ENCODE results near the gene PDIA4. TPM values are rescaled to one million over a fixed set of nuclear protein-coding genes. Genes with fewer than 3 reads are reported as not detected.

PDIA4 gene
- total and polyA plus RNA-seq, 2 donors (not counting 1 experiment from before 2014, with no cell fraction given): 210 to 266 TPM

DNA sequence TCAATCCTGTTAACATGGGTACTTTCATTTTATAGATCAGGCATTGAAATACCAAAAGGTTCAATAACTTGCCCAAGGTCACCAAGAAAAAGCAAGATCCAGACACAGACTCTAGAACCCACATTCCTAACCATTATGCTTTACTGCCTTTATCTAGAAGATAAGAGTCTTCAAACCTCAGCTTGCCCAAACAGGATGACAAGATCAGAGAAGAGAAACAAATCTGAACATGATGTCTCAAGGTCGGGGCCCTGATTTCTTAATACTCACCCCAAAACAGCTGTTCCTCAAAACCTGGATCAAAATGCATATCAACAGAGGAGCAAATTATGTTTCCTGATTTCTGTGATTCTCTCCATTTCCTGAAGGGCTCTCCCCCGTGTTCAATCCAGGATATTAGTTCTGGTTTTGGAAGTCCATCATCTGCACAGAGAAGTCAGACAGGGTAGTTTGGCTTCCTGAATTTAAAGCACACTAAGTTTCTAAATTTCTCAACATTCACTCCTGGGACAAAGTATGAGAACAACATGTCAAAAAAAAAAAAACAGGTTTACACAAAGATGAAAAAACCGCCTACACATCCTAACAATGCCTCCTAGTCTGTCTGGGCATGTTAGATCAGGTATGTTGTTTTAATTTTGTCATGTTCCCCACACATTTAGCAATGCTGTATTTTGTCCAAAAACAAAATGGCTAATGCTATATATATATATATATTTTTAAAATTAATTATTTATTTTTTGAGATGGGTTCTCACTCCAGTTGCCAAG is 46.0 kb upstream of the PDIA4 start:
- Histone ChIP-seq H2AFZ (ENCODE audit: low read length) (no peak overlapping the region), H3K9ac (ENCODE audit: insufficient read depth, low read length) (no peak overlapping the region), H3K4me3 (replicated peaks in 1 of 4; ENCODE audit: control extremely low read depth in 1 of 4, insufficient read depth in 1 of 4, low read depth in 3 of 4, low read length in 4 of 4) (no peak overlapping the region), H3K9me3 (ENCODE audit: control insufficient read depth, insufficient read depth, low read depth, low read length) (no peaks in the 10 kb centered on the region), H3K4me2 (ENCODE audit: extremely low read depth, insufficient read depth, low read length) (no peak overlapping the region), H3K36me3 (ENCODE audit: control insufficient read depth, insufficient read depth, low read length) (peaks cover 10% of the 10 kb centered on the region), H3K79me2 (ENCODE audit: control insufficient read depth, insufficient read depth, low read length) (no peaks in the 10 kb centered on the region), H3K27ac (ENCODE audit: insufficient read depth, low read length) (no peak overlapping the region), H3K4me1 (ENCODE audit: control insufficient read depth, extremely low read depth, insufficient read depth, low read length) (no peaks in the 10 kb centered on the region), H4K20me1 (ENCODE audit: control insufficient read depth, extremely low read depth, insufficient read depth, low read length) (no peaks in the 10 kb centered on the region), H3K27me3 (ENCODE audit: control insufficient read depth, insufficient read depth, low read length) (no peaks in the 10 kb centered on the region)
- no peak for TF ChIP-seq EZH2 (IDR thresholded peaks at IDR 0.05; ENCODE audit: low read length, missing control alignments)
- TF ChIP-seq, protein P1, sequence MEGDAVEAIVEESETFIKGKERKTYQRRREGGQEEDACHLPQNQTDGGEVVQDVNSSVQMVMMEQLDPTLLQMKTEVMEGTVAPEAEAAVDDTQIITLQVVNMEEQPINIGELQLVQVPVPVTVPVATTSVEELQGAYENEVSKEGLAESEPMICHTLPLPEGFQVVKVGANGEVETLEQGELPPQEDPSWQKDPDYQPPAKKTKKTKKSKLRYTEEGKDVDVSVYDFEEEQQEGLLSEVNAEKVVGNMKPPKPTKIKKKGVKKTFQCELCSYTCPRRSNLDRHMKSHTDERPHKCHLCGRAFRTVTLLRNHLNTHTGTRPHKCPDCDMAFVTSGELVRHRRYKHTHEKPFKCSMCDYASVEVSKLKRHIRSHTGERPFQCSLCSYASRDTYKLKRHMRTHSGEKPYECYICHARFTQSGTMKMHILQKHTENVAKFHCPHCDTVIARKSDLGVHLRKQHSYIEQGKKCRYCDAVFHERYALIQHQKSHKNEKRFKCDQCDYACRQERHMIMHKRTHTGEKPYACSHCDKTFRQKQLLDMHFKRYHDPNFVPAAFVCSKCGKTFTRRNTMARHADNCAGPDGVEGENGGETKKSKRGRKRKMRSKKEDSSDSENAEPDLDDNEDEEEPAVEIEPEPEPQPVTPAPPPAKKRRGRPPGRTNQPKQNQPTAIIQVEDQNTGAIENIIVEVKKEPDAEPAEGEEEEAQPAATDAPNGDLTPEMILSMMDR (conservative IDR thresholded peaks at IDR 0.05 in 1 of 2, IDR thresholded peaks at IDR 0.05 in 1 of 2; ENCODE audit: low read depth in 1 of 2, low read length in 2 of 2): no peak
- DNase-seq (ENCODE audit: low read depth in 2 of 2): no peak

DNA sequence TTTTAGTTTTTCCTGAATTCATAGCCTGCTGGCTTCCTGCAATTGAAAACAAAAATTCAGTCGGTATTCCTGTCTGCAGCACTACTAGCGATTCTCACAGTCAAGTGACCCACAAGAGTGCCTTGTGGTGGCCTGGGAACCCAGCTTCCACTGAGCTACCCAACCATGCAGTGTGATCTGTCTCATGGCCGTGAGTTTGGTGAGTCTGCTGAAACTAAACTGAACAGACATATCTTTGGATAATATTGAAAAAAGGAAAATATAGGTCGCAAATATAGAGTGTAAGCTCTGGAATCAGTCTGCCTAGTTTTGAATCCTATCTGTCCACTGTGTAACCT is 44.1 kb upstream of the PDIA4 start:
- H3K79me2 ChIP-seq (ENCODE audit: control insufficient read depth, insufficient read depth, low read length): no peaks in the 10 kb centered on the region
- H3K4me3 ChIP-seq (replicated peaks in 1 of 4; ENCODE audit: control extremely low read depth in 1 of 4, insufficient read depth in 1 of 4, low read depth in 3 of 4, low read length in 4 of 4): no peak overlapping the region
- H3K36me3 ChIP-seq (ENCODE audit: control insufficient read depth, insufficient read depth, low read length): peaks cover 10% of the 10 kb centered on the region
- no peak overlapping the region for H3K9ac ChIP-seq (ENCODE audit: insufficient read depth, low read length)
- DNase-seq (ENCODE audit: low read depth in 2 of 2): no peak
- TF ChIP-seq EZH2 (IDR thresholded peaks at IDR 0.05; ENCODE audit: low read length, missing control alignments): no peak
- TF ChIP-seq, protein P1 (conservative IDR thresholded peaks at IDR 0.05 in 1 of 2, IDR thresholded peaks at IDR 0.05 in 1 of 2; ENCODE audit: low read depth in 1 of 2, low read length in 2 of 2): no peak
- no peak overlapping the region for H3K27ac ChIP-seq (ENCODE audit: insufficient read depth, low read length)
- no peaks in the 10 kb centered on the region for H4K20me1 ChIP-seq (ENCODE audit: control insufficient read depth, extremely low read depth, insufficient read depth, low read length)
- no peak overlapping the region for H3K4me2 ChIP-seq (ENCODE audit: extremely low read depth, insufficient read depth, low read length)
- H2AFZ ChIP-seq (ENCODE audit: low read length): no peak overlapping the region
- no peaks in the 10 kb centered on the region for H3K27me3 ChIP-seq (ENCODE audit: control insufficient read depth, insufficient read depth, low read length)
- H3K4me1 ChIP-seq (ENCODE audit: control insufficient read depth, extremely low read depth, insufficient read depth, low read length): no peaks in the 10 kb centered on the region
- H3K9me3 ChIP-seq (ENCODE audit: control insufficient read depth, insufficient read depth, low read depth, low read length): no peaks in the 10 kb centered on the region

DNA sequence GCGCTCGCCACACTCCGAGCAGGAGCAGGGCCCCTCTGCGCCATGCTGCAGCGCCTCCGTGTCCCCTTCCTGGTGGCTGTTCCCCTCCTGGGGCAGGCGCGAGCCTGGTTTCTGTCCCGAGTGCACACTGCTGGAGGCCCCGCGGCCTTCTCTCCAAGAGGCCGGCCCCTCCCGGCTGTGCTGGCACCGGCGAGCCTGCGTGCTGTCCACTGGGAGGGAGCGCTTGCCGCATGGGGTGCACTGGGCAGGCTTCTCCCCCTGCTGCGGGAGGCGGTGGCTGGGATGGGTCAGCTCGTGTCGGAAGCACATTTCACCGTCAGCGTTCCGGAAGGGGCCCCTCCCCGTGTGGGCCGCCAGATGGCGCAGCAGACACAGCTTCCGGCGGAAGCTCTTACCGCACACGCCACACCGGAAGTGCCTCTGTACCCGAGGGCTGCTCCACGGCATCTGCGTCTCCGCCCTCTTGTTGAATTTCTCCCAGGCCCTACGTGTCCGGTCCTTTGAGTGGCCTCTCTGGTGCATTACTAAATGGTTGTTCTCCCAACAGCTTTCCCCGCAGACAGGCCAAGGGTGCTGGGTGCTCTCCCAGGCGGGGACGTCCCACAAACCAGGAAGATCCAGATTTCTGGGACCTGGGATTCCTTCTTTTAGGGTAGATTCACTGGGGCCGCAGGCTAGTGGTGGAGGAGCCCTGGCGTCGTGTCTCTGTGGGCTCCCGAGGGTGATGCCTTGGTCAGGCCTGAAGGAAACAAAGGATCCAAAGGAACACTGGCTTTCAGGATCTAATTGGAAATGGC is 43.5 kb upstream of the PDIA4 start:
- H3K4me3 ChIP-seq (replicated peaks in 1 of 4; ENCODE audit: control extremely low read depth in 1 of 4, insufficient read depth in 1 of 4, low read depth in 3 of 4, low read length in 4 of 4): no peak overlapping the region
- peak in 1 of 2 donors; percentile 4 for DNase-seq (ENCODE audit: low read depth in 2 of 2)
- TF ChIP-seq, protein P1 (conservative IDR thresholded peaks at IDR 0.05 in 1 of 2, IDR thresholded peaks at IDR 0.05 in 1 of 2; ENCODE audit: low read depth in 1 of 2, low read length in 2 of 2): no peak
- no peak for TF ChIP-seq EZH2 (IDR thresholded peaks at IDR 0.05; ENCODE audit: low read length, missing control alignments)
- no peaks in the 10 kb centered on the region for H3K9me3 ChIP-seq (ENCODE audit: control insufficient read depth, insufficient read depth, low read depth, low read length)
- H3K4me2 ChIP-seq (ENCODE audit: extremely low read depth, insufficient read depth, low read length): no peak overlapping the region
- no peak overlapping the region for H2AFZ ChIP-seq (ENCODE audit: low read length)
- no peaks in the 10 kb centered on the region for H4K20me1 ChIP-seq (ENCODE audit: control insufficient read depth, extremely low read depth, insufficient read depth, low read length)
- no peaks in the 10 kb centered on the region for H3K4me1 ChIP-seq (ENCODE audit: control insufficient read depth, extremely low read depth, insufficient read depth, low read length)
- no peaks in the 10 kb centered on the region for H3K79me2 ChIP-seq (ENCODE audit: control insufficient read depth, insufficient read depth, low read length)
- H3K27ac ChIP-seq (ENCODE audit: insufficient read depth, low read length): no peak overlapping the region
- no peak overlapping the region for H3K9ac ChIP-seq (ENCODE audit: insufficient read depth, low read length)
- H3K36me3 ChIP-seq (ENCODE audit: control insufficient read depth, insufficient read depth, low read length): peaks cover 10% of the 10 kb centered on the region
- H3K27me3 ChIP-seq (ENCODE audit: control insufficient read depth, insufficient read depth, low read length): no peaks in the 10 kb centered on the region

Data from fibroblast of lung (primary cell).